Progenitor cell of endocrine pancreas (in vitro differentiated cells): ENCODE measurements around the gene CDKN3. TPM values are rescaled to one million over a fixed set of nuclear protein-coding genes. Genes with fewer than 3 reads are reported as not detected.
"Not testable (repeated sequence)": the region's sequence is repeated elsewhere in the genome, so short reads cannot be mapped to it uniquely, and the experiment has no call there.

Experiments used
- DNase-seq: peaks from one replicate; pipeline ENCODE4 v3.0.0; 2021; ENCODE audit warnings: low spot score; ENCODE audit not compliant: unreplicated experiment
- H3K27ac Mint-ChIP-seq: 2 replicates; pipeline ENCODE4 v1.8.0; 2021; ENCODE audit warnings: mild to moderate bottlenecking, moderate library complexity, mixed read lengths
- H3K27me3 Mint-ChIP-seq: 2 replicates; pipeline ENCODE4 v1.8.0; 2021; ENCODE audit warnings: mixed read lengths
- H3K36me3 Mint-ChIP-seq: 2 replicates; pipeline ENCODE4 v1.8.0; 2022; ENCODE audit warnings: mixed read lengths; ENCODE audit not compliant: insufficient read depth
- H3K4me1 Mint-ChIP-seq: 2 replicates; pipeline ENCODE4 v1.8.0; 2021; ENCODE audit warnings: low read depth, mixed read lengths
- H3K4me3 Mint-ChIP-seq: 2 replicates; pipeline ENCODE4 v1.8.0; 2021; ENCODE audit warnings: low read depth, mild to moderate bottlenecking, moderate library complexity, mixed read lengths
- H3K9me3 Mint-ChIP-seq: 2 replicates; pipeline ENCODE4 v1.8.0; 2021; ENCODE audit warnings: low read depth, mixed read lengths
- CTCF ChIP-seq: fragments of 200-600 bp; sonication (generic); IDR thresholded peaks from one replicate; pipeline ENCODE4 v1.5.0; 2021; ENCODE audit warnings: antibody characterized with exemption, mild to moderate bottlenecking; ENCODE audit not compliant: unreplicated experiment
- total RNA-seq: library from RNA; stranded (reverse); gene quantifications from 2 replicates; pipeline ENCODE4 v1.2.1, GENCODE V29; 2021

CDKN3 gene
- total RNA-seq, 1 donor from 2014 or later: 20.5 TPM

GRCh38 chr14:54438703-54439102, 41.9 kb downstream of the CDKN3 start:
- Mint-ChIP-seq H3K4me3 (peak overlapping the region; percentile 32), H3K27ac (peak overlapping the region; percentile 59), H3K4me1 (peaks cover 20% of the 10 kb centered on the region), H3K9me3 (no peaks in the 10 kb centered on the region), H3K27me3 (no peaks in the 10 kb centered on the region), H3K36me3 (peaks cover 2% of the 10 kb centered on the region)
- DNase-seq: no peak
- TF ChIP-seq CTCF: no peak

- Mint-ChIP-seq H3K9me3 (no peaks in the 10 kb centered on the region), H3K27ac (peak overlapping the region; percentile 96), H3K36me3 (peaks cover 2% of the 10 kb centered on the region), H3K4me1 (peaks cover 20% of the 10 kb centered on the region), H3K27me3 (peaks cover 5% of the 10 kb centered on the region), H3K4me3 (peak overlapping the region; percentile 87)
- no peak for TF ChIP-seq CTCF
- no peak for DNase-seq
Observed at GRCh38 chr14:54440037-54440436, 43.2 kb downstream of the CDKN3 start.

- H3K27ac Mint-ChIP-seq: peak overlapping the region; percentile 96
- H3K4me1 Mint-ChIP-seq: peaks cover 20% of the 10 kb centered on the region
- DNase-seq: no peak
- no peak for TF ChIP-seq CTCF
- peaks cover 2% of the 10 kb centered on the region for H3K36me3 Mint-ChIP-seq
- H3K27me3 Mint-ChIP-seq: peaks cover 6% of the 10 kb centered on the region
- no peaks in the 10 kb centered on the region for H3K9me3 Mint-ChIP-seq
- H3K4me3 Mint-ChIP-seq: peak overlapping the region; percentile 87
Observed at GRCh38 chr14:54440476-54440872, 43.7 kb downstream of the CDKN3 start.

GRCh38 chr14:54440873-54441868, 44.4 kb downstream of the CDKN3 start, which contains the start of gene CNIH1:
CNIH1 (minus strand) TSS chr14:54441374; CDS start chr14:54441327, 47 bp downstream.
- Mint-ChIP-seq H3K27ac (peak within 1 kb of the TSS; percentile 96), H3K4me3 (peak within 1 kb of the TSS; percentile 87), H3K9me3 (no peaks in the 10 kb centered on the region), H3K27me3 (peaks cover 9% of the 10 kb centered on the region), H3K4me1 (peaks cover 19% of the 10 kb centered on the region), H3K36me3 (no peaks in the 10 kb centered on the region)
- peak; percentile 95 for DNase-seq
- TF ChIP-seq CTCF: peak; percentile 90

GRCh38 chr14:54442961-54443360, 46.2 kb downstream of the CDKN3 start:
- Mint-ChIP-seq H3K4me1 (peaks cover 17% of the 10 kb centered on the region), H3K27me3 (peaks cover 16% of the 10 kb centered on the region)
- not testable (repeated sequence) for H3K4me3 Mint-ChIP-seq, DNase-seq, H3K9me3 Mint-ChIP-seq, H3K27ac Mint-ChIP-seq, H3K36me3 Mint-ChIP-seq
